ENCODE data around the gene COX5B. TPM values are rescaled to one million over a fixed set of nuclear protein-coding genes. Genes with fewer than 3 reads are reported as not detected.
"Not testable (repeated sequence)": the region's sequence is repeated elsewhere in the genome, so short reads cannot be mapped to it uniquely, and the experiment has no call there.

COX5B gene
- total RNA-seq, 1 experiment from 2014 or later, result 1,015 TPM

- TF ChIP-seq EZH2phosphoT487 (IDR thresholded peaks at IDR 0.05; ENCODE audit: borderline replicate concordance, low read length) (no peak), CTCF (conservative IDR thresholded peaks at IDR 0.05; ENCODE audit: low read depth, low read length) (no peak), EZH2 (IDR thresholded peaks at IDR 0.05; ENCODE audit: low read length, unreplicated experiment) (no peak)
- Histone ChIP-seq H3K27ac (ENCODE audit: low read length) (no peak within 1 kb of the TSS), H3K36me3 (ENCODE audit: low read depth, low read length) (no peaks in the 10 kb centered on the region), H3K4me3 (ENCODE audit: low read length) (no peak within 1 kb of the TSS), H3K79me2 (ENCODE audit: low read length) (no peaks in the 10 kb centered on the region), H3K9me3 (ENCODE audit: low read length) (no peaks in the 10 kb centered on the region), H3K27me3 (ENCODE audit: low read length) (no peaks in the 10 kb centered on the region), H3K9me2 (replicated peaks; ENCODE audit: low read length) (no peaks in the 10 kb centered on the region), H3F3A (ENCODE audit: low read length, unreplicated experiment) (no peaks in the 10 kb centered on the region), H3K4me2 (ENCODE audit: low read length) (no peak within 1 kb of the TSS), H3K9ac (ENCODE audit: low read length) (no peak within 1 kb of the TSS), H2AFZ (ENCODE audit: low read length) (no peak within 1 kb of the TSS), H4K20me1 (ENCODE audit: low read length) (no peaks in the 10 kb centered on the region), H3K4me1 (ENCODE audit: insufficient read depth, low read length) (peaks cover 7% of the 10 kb centered on the region)
- no TSS peak for BruUV-seq (replicated peaks)
- intact Hi-C loops (cut with micrococcal nuclease), result no loop called here
- no peak for ATAC-seq
- no peak for DNase-seq
- ChIA-PET POLR2A (ENCODE audit: unreplicated experiment) (no interaction called here), CTCF (no interaction called here)
Measured at GRCh38 chr2:97669448-97669847, 23.6 kb downstream of the COX5B start, which contains the start of gene C2orf92. Gene C2orf92 (plus strand): TSS chr2:97669713. CDS start chr2:97669789, 76 bp downstream.

DNA sequence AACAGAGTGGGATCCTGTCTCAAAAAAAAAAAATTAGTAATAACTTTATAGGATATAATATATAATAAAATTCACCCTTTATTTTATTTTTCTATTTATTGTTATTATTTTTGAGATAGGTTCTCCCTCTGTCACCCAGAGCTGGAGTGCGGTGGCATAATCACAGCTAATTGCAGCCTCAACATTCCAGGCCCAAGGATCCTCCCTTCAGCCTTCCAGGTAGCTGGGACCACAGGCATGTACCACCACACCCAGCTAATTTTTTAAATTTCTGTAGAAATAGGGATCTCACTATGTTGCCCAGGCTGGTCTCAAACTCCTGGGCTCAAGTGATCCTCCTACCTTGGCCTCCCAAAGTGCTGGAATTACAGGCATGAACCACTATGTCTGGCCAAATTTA lies 24.6 kb downstream of the COX5B start:
- H3K4me1 ChIP-seq (ENCODE audit: insufficient read depth, low read length), result no peaks in the 10 kb centered on the region
- ChIA-PET POLR2A (ENCODE audit: unreplicated experiment) (no interaction called here), CTCF (no interaction called here)
- no peaks in the 10 kb centered on the region for H3K9me2 ChIP-seq (replicated peaks; ENCODE audit: low read length)
- no peak overlapping the region for H3K4me2 ChIP-seq (ENCODE audit: low read length)
- no peaks in the 10 kb centered on the region for H3K27me3 ChIP-seq (ENCODE audit: low read length)
- no peak for DNase-seq
- no peaks in the 10 kb centered on the region for H3K79me2 ChIP-seq (ENCODE audit: low read length)
- no peaks in the 10 kb centered on the region for H4K20me1 ChIP-seq (ENCODE audit: low read length)
- H3K4me3 ChIP-seq (ENCODE audit: low read length), result no peak overlapping the region
- no peaks in the 10 kb centered on the region for H3K36me3 ChIP-seq (ENCODE audit: low read depth, low read length)
- no TSS peak for BruUV-seq (replicated peaks)
- no peak for TF ChIP-seq EZH2phosphoT487 (IDR thresholded peaks at IDR 0.05; ENCODE audit: borderline replicate concordance, low read length)
- no peak for TF ChIP-seq CTCF (conservative IDR thresholded peaks at IDR 0.05; ENCODE audit: low read depth, low read length)
- H3F3A ChIP-seq (ENCODE audit: low read length, unreplicated experiment), result no peaks in the 10 kb centered on the region
- no peak overlapping the region for H3K9ac ChIP-seq (ENCODE audit: low read length)
- intact Hi-C loops (cut with micrococcal nuclease), result no loop called here
- no peak for ATAC-seq
- H3K27ac ChIP-seq (ENCODE audit: low read length), result no peak overlapping the region
- H3K9me3 ChIP-seq (ENCODE audit: low read length), result no peaks in the 10 kb centered on the region
- H2AFZ ChIP-seq (ENCODE audit: low read length), result no peak overlapping the region

DNA sequence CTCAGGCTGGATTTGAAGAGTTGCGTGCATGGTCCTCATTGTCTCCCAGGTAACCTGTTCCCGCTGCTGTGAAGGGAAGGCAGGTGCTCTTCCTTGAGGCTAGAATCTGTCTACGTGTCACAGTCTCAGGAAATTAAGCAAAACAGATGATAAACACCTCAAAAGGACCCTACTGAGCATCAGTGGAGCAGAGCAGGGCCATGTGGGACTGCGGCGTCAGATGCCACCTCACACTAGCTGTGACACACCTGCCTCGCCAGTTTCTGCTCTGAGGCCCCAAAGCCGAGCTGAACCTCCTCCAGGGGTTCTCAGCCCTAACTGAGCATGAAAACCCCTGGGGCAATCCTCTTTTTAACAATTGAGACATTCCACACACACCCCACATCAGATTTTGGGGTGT lies 25.7 kb downstream of the COX5B start:
- POLR2A ChIA-PET (ENCODE audit: unreplicated experiment), result no interaction called here
- no peaks in the 10 kb centered on the region for H3K9me2 ChIP-seq (replicated peaks; ENCODE audit: low read length)
- no peak overlapping the region for H3K9ac ChIP-seq (ENCODE audit: low read length)
- no peaks in the 10 kb centered on the region for H3K79me2 ChIP-seq (ENCODE audit: low read length)
- H2AFZ ChIP-seq (ENCODE audit: low read length), result no peak overlapping the region
- no peaks in the 10 kb centered on the region for H3F3A ChIP-seq (ENCODE audit: low read length, unreplicated experiment)
- intact Hi-C loops (cut with micrococcal nuclease), result no loop called here
- no peaks in the 10 kb centered on the region for H3K9me3 ChIP-seq (ENCODE audit: low read length)
- no peak for TF ChIP-seq EZH2phosphoT487 (IDR thresholded peaks at IDR 0.05; ENCODE audit: borderline replicate concordance, low read length)
- TF ChIP-seq CTCF (conservative IDR thresholded peaks at IDR 0.05; ENCODE audit: low read depth, low read length), result no peak
- TF ChIP-seq EZH2 (IDR thresholded peaks at IDR 0.05; ENCODE audit: low read length, unreplicated experiment), result no peak
- H4K20me1 ChIP-seq (ENCODE audit: low read length), result no peaks in the 10 kb centered on the region
- CTCF ChIA-PET, result no interaction called here
- no peak overlapping the region for H3K4me3 ChIP-seq (ENCODE audit: low read length)
- ATAC-seq (no peak), DNase-seq (no peak)
- H3K27ac ChIP-seq (ENCODE audit: low read length), result no peak overlapping the region
- no peaks in the 10 kb centered on the region for H3K36me3 ChIP-seq (ENCODE audit: low read depth, low read length)
- no TSS peak for BruUV-seq (replicated peaks)
- H3K27me3 ChIP-seq (ENCODE audit: low read length), result no peaks in the 10 kb centered on the region
- no peaks in the 10 kb centered on the region for H3K4me1 ChIP-seq (ENCODE audit: insufficient read depth, low read length)
- H3K4me2 ChIP-seq (ENCODE audit: low read length), result no peak overlapping the region

GRCh38 chr2:97672606-97673140 lies 26.8 kb downstream of the COX5B start:
- CTCF ChIA-PET; H3K4me2 ChIP-seq (ENCODE audit: low read length); H3K4me3 ChIP-seq (ENCODE audit: low read length); H3K27me3 ChIP-seq (ENCODE audit: low read length); H2AFZ ChIP-seq (ENCODE audit: low read length); H3K4me1 ChIP-seq (ENCODE audit: insufficient read depth, low read length); H3K9ac ChIP-seq (ENCODE audit: low read length); H3F3A ChIP-seq (ENCODE audit: low read length, unreplicated experiment); H3K9me3 ChIP-seq (ENCODE audit: low read length); H3K36me3 ChIP-seq (ENCODE audit: low read depth, low read length); H3K79me2 ChIP-seq (ENCODE audit: low read length); H3K27ac ChIP-seq (ENCODE audit: low read length); H3K9me2 ChIP-seq (replicated peaks; ENCODE audit: low read length); DNase-seq; H4K20me1 ChIP-seq (ENCODE audit: low read length); BruUV-seq (replicated peaks); ATAC-seq; intact Hi-C loops (cut with micrococcal nuclease): not testable (repeated sequence)
- POLR2A ChIA-PET (ENCODE audit: unreplicated experiment), result interaction anchor here (0.6 kb wide), 1 partner anchor 16 kb away, joined by 4 read pairs; no protein-coding TSS in a partner anchor

All from PC-3 (cell line).